ENCODE measurements around the gene RPS6KB1.
"Not testable (repeated sequence)": the region's sequence is repeated elsewhere in the genome, so short reads cannot be mapped to it uniquely, and the experiment has no call there.

RPS6KB1 gene

DNA sequence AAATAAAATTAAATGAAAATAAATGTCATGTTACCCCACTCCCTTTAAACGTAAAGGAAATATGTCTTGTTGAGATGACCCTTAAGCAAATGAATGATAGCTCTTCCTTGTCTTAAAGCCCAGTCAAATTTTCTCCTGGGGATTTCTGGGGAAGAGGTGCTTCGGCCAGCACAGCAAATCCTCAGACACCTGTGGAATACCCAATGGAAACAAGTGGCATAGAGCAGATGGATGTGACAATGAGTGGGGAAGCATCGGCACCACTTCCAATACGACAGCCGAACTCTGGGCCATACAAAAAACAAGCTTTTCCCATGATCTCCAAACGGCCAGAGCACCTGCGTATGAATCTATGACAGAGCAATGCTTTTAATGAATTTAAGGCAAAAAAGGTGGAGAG is 53.5 kb downstream of the RPS6KB1 start:
- DNase-seq (ENCODE audit: low read depth): not testable (repeated sequence)

DNA sequence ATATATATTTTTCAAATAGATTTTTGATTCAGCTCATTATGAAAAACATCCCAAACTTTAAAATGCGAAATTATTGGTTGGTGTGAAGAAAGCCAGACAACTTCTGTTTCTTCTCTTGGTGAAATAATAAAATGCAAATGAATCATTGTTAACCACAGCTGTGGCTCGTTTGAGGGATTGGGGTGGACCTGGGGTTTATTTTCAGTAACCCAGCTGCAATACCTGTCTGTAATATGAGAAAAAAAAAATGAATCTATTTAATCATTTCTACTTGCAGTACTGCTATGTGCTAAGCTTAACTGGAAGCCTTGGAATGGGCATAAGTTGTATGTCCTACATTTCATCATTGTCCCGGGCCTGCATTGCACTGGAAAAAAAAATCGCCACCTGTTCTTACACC is 54.4 kb downstream of the RPS6KB1 start:
- not testable (repeated sequence) for DNase-seq (ENCODE audit: low read depth)

DNA sequence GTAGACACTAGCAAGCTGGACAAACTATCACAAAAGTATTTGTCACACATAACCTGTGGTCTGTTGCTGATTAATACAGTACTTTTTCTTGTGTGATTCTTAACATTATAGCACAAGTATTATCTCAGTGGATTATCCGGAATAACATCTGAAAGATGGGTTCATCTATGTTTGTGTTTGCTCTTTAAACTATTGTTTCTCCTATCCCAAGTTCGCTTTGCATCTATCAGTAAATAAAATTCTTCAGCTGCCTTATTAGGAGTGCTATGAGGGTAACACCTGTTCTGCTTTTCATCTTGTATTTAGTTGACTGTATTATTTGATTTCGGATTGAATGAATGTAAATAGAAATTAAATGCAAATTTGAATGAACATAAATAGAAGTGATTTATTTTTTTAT is 57.1 kb downstream of the RPS6KB1 start:
- no peak for DNase-seq (ENCODE audit: low read depth)

DNA sequence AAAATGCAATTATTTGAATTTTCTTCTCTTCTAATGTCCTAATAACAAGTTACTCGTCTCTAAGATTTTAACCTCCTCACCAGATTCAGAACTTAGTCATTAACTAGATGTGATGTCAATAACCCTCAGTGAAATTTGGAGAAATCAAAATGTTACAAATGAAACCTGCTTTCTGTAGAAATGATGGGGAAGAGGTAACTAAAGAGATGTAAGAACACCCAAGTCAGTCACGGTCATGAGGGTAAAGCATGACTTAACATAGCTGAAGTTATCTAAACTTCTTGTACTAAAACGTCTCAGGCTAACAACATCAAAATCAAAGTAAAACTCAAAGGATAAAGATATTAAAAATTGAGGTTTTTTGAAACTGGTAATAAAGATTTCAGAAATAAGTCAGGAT is 61.9 kb downstream of the RPS6KB1 start:
- DNase-seq (ENCODE audit: low read depth): no peak

DNA sequence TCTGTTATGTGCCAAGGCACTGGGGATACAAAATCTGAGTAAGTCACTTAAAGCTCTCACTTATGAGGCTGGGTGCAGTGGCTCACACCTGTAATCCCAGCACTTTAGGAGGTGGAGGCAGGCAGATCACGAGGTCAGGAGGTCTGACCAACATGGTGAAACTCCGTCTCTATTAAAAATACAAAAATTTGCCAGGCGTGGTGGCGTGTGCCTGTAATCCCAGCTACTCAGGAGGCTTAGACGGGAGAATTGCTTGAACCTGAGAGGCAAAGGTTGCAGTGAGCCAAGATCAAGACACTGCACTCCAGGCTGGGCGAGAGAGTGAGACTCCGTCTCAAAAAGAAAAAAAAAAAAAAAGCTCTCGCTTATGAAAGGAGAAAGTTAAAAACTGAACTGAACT is 66.7 kb downstream of the RPS6KB1 start:
- not testable (repeated sequence) for DNase-seq (ENCODE audit: low read depth)

DNA sequence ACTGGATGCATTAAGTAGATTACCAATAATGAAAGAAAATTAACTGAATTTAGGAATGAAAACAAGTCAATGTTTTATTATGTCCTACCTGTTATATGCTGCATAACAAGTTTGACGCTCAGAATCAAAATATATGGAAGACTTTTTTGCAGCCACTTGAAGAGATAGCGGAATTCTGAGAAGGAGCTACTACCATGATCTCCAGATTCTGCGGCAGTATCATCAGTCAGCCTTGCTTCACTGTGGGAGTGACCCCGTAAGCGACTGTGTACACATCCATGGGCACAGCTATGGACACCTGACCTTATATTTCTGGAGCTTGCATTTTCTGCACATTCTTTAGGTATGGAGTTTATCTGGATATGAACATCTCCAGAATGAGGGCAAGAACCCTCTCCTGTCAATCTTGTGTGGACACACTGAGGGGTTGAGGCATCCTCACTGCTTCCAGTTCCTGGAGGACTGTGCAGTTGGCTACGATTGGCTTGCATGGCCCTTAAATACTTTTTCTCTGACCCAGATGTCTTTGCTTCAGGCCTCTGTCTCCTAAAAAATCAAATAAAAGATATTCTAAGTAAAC is 69.9 kb downstream of the RPS6KB1 start:
- DNase-seq (ENCODE audit: low read depth): no peak

DNA sequence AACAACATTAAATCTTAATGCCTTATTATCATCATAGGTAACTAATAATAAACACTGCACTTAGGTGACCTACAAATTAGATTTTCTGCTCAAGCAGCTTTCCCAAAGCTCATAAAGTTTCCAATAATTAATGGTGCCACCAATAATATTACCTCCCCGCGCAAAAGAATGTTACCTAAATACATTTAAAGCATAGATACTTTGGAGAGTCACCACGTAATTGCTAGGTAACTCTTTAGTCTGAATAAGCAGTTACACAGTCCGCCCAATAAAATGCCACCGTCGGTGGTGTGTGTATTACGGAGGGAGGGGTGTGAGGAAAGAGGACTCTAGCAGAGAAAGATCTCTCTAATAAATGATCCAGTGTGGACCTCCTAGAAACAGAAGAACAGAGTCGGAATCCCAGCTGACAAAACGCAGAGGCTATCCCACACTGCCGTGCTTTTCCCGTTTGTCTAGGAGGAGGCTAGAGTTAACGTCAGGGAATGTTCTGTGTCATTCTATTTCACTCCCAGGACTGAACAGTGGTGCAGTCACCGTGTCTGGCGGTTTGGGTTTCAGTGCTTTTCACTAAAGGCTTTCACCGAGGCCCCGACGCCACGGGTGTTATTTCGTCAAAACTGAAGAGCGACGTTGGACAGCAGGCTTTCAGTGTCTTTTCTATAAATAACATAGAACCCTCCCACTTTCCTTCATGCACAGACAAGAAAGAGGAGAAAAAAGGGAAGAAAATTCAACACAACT is 71.0 kb downstream of the RPS6KB1 start:
- peak; percentile 40 for DNase-seq (ENCODE audit: low read depth)

DNA sequence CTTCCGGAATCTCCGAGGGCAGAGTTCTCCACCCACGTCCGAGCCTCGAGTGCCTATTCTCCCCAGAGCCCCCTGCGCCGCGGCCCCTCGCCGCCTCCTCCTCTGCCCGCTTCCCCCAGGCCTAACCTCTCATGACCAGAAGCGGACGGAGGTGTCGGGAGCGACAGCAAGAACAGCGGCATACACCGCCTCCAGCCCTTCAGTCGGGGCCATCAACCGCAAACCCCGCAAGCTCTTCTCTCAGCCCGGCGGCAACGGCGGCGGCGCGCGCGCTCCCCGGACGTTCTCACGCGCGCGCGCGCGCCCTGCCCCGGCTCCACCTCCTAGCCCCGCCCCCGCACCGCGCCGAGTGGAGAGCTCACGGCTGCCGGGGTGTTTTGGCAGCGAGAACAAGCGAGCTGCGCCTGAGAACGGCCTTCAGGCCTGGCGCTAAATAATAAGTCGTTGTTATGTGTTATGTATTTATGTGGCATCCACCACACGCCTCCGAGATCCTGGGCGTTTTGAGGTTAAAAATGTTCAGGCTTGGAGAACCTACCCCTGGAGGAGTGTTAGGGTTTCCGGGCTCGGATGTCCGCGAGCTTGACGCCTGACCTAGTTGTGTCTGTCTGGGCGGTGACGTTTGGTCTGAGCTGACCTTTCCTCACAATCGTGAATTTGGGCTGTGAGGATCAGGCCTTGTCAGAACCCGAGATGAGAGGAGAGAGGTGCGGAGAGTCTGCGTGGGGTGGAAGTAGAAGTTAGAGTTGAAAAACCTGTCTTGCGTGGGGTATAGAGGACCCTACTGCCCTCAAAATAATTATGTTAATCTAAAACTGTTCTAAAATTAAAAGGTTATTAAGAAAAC is 71.8 kb downstream of the RPS6KB1 start, which contains the start of gene RNFT1:
TSS of gene RNFT1 (minus strand) at position 259 of the 847 bp plus-strand sequence. CDS start at position 182, 77 bp downstream.
- peak; percentile 91 for DNase-seq (ENCODE audit: low read depth)

DNA sequence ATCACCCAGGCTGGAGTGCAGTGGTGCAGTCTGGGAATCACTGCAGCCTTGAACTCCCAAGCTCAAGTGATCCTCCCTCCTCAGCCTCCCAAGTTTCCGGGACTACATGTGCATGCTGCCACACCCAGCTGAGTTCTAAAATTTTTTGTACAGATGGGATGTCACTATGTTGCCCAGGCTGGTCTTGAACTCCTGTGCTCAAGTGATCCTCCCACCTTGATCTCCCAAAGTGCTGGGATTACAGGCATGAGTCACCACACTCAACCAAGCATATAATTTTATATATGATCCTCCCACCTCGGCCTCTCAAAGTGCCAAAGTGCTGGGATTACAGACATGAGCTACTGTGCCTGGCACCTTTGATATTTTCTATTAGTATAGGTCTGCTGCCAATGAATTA is 78.8 kb downstream of the RPS6KB1 start:
- not testable (repeated sequence) for DNase-seq (ENCODE audit: low read depth)

DNA sequence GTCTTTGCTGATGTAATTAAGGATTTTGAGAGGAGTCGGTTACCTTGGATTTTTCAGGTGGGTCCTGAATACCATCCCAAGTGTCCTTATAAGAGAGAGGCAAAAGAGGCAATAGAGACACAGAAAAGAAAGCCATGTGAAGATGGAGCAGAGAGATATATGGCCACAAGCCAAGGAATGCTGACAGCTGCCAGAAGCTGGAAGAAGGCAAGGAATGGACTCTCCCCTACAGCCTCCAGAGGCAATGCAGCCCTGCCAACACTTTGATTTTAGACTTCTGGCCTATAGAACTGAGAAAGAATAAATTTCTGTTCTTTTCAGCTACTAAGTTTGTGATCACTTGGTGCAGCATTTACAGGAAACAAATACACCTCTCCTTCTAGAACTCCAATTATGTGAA is 79.9 kb downstream of the RPS6KB1 start:
- DNase-seq (ENCODE audit: low read depth): no peak

DNA sequence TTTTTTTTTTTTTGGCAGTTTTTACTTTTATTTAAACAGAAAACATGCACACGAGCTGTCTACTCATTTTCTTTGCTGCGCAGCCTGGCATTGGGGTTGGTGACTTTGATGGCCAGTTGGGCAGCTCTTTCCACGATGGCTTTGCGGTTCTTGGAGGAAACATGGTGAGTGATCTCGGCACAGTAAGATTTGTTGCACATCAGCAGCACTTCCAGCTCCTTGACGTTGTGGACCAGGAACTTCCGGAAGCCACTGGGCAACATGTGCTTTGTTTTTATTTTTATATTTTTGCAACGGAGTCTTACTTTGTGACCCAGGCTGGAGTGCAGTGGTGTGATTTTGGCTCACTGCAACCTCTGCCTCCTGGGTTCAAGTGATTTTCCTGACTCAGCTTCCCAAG is 80.6 kb downstream of the RPS6KB1 start:
- not testable (repeated sequence) for DNase-seq (ENCODE audit: low read depth)

DNA sequence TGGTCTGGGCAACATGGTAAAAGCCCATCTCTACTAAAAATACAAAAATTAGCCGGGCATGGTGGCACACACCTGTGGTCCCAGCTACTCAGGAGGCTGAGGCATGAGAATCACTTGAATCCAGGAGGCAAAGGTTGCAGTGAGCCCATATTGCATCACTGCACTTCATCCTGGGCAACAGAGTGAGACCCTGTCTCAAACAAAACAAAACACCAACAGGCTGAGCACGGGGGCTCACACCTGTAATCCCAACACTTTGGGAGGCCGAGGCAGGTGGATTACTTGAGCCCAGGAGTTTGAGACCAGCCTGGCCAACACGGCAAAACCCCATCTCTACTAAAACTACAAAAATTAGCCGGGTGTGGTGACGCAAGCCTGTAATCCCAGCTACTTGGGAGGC is 82.2 kb downstream of the RPS6KB1 start:
- not testable (repeated sequence) for DNase-seq (ENCODE audit: low read depth)

DNA sequence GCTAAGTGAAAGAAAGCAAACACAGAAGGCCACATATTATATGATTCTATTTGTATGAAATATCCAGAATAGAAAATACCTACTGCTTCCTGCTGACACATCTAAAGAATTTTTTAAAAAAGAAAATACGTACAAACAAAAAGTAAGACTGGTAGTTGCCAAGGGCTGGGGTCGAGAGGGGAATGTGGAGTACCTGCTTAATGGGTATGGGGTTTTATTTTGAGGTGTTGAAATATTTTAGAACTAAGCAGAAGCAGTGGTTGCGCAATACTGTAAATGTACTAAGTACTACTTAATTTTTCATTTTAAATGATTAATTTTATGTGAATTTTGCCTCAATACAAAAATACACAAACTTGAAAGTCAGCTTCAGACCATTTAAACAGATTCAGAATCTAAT is 103.7 kb downstream of the RPS6KB1 start:
- not testable (repeated sequence) for DNase-seq (ENCODE audit: low read depth)

Measured in activated T-cell treated with anti-CD3 and anti-CD28 coated beads for 48 hours (primary cell).